ENCODE data around the gene ZC3H6.
"Not testable (repeated sequence)": the region's sequence is repeated elsewhere in the genome, so short reads cannot be mapped to it uniquely, and the experiment has no call there.

The ZC3H6 gene

DNA sequence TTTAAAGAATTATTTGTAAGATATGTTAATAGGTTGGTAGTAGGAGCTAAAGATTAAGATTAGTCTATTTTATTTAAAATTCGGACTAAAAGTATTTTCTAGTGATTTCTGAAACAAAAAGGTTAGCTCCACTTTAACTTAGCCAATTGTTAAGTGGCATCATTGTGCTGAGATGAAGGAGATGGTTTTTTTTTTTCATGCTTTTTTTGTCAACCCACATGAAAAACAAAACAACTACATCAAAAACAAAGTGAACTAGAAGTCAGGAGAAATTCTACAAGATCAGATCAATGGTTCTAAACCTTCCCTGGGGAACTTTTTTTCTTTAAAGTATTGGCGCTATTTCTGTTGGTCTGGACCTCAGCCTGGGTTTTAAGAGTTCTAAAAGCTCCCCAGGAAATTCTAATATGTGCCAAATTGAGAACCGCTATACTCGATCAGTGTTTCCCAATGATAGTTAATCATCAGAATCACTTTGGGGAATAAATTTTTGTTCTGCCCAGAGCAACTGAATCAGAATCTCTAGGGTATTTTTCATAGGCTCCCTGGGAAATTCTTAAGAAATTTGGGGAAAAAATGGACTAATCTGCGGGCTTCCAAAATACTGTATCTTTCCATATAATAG, 2.3 kb downstream of the ZC3H6 start:
- DNase-seq (ENCODE audit: low read depth in 3 of 3, low spot score in 1 of 3) = no peak

GRCh38 chr2:112282066-112282465, 6.7 kb downstream of the ZC3H6 start:
- DNase-seq (ENCODE audit: low read depth in 3 of 3, low spot score in 1 of 3) = not testable (repeated sequence)

GRCh38 chr2:112283535-112283934, 8.1 kb downstream of the ZC3H6 start:
- DNase-seq (ENCODE audit: low read depth in 3 of 3, low spot score in 1 of 3) = not testable (repeated sequence)

DNA sequence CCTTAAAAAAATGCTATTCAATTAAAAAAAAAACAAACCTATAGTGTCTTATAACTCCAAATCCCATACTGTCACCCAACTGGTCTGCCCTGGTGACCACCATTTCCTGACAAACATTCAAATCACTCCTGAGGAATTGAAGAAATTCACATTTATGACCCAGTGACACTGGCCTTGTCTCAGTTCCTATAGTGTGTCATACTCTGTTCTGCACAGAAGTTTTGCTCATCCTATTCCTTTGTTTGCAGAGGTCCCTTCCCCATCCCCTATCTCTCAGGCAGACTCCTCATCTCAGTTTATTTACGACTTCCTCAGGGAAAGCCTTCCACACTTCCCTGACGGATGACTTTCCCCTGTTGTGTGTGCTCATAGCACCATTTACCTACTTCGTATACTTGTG, 14.7 kb downstream of the ZC3H6 start:
- DNase-seq (ENCODE audit: low read depth in 3 of 3, low spot score in 1 of 3) = no peak

DNA sequence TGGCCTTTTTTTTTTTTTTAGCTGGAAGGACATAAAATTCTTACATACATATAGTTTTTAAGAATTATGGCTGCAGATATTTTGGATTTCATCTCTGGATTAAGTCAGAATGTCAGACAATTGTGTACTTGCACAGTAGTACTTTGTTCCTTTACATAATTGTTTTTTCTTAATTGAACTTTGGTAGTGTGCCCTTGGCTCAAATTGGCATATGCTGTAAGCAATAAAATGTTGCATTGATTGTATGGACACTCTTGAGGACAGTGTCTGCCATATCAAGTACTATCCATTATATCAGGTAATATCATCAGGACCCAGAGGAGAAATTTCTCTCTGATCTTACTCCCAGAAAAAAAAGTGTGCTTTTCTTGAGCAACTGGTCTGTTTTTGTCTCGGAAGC, 15.3 kb downstream of the ZC3H6 start:
- DNase-seq (ENCODE audit: low read depth in 3 of 3, low spot score in 1 of 3) = no peak

DNA sequence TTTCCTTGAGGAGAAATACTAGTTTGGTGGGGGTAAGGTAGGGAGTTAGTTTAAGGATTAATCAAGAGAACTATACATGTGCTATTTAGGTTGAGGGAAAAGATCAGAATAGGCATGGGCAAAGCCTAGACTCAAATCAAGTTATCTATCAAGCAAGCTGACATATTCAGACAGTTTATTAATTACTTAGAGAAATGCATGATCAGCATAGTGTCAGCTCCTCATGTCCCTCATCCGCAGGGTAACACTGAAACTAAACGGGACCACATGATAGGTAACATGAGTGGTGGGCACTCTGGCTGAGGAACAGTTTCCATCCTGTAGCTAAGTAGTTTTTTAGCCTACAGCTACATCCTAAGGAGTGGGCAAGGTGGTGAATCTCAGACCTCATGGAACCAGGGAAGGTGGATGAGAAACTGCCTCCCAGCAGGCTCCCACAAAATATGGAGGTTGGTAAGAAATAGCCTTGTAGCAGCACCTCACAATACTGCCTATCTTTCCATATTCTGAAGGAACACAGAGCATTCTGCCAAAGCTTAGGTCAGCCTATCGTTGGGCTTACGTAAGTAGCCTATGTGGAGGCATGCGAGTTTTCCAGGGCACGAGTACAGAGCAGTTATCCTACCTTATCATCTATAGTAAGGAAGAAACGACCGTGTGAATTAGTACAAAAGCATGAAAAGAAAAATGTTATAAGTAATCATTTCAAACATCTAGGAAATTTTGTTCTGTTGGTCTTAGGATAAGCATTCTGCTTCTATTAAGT, 18.4 kb downstream of the ZC3H6 start:
- no peak for DNase-seq (ENCODE audit: low read depth in 3 of 3, low spot score in 1 of 3)

DNA sequence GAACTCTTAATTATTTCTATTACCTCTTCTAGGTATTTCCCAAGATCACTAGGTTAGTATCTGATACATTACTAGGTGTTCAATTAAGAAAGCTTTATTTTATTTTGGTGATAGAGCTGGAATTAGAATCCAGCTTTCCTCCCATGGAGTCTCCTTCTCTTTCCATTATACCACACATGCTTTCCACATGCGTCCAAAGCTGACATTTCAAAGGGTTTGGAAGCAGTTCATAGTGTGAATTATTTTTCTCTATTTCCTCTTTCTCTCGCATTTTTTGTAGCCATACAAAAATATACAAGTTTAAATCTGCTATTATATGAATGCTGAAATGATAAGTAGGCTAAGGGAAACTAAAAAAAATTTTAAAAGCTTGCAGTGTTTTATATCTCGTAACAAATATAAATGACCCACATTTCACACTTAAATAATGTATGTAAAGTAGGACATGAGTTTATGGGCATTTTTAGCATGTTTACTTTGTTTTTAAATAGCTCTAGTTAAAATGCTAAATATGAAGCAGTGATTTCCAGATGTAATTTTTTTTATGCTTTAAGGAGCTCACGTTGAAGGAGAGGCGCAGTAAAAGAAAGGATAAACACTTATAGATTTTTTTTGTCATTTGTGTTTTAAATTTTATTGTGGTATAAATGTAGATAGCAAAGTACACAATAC, 20.1 kb downstream of the ZC3H6 start:
- no peak for DNase-seq (ENCODE audit: low read depth in 3 of 3, low spot score in 1 of 3)

- DNase-seq (ENCODE audit: low read depth in 3 of 3, low spot score in 1 of 3) = no peak
These were observed 21.0 kb downstream of the ZC3H6 start for GRCh38 chr2:112296407-112296806.

DNA sequence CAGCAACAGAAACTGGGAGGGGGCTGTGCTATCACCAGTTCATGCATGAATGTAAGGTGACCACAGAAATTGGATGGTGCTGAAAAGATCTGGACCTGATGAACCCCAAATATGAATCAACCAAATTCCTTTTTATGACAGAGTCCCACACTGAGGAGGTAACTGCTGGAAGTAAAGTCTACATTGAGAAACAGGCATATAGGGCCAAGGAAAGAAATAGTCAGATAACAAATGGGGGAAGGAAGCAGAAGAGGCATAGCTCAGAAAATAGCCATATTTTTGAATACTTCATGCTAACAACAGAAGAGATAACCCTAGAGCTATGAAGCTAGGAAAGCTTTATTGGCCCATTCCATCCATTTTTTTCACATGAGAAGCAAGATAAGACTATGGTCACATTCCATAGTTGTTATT, 25.8 kb downstream of the ZC3H6 start:
- no peak for DNase-seq (ENCODE audit: low read depth in 3 of 3, low spot score in 1 of 3)

DNA sequence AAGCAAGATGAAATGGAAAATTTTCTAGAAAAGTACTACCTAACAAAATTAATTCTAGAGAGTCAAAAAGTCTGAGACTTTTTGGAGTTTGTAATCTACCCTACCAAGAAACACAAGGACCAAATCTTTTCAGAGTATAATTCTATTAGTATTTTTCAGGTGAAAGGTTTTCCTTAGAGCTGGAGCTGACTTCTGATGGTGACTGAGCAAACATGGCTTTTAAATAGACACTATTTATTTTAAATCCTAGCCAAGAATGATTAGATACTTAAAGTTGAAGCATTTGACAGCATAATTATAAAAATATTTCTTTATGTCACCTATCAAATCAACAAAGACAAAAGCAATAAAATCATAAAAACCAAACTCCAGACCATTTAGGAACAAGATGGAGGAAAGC, 26.6 kb downstream of the ZC3H6 start:
- no peak for DNase-seq (ENCODE audit: low read depth in 3 of 3, low spot score in 1 of 3)

- no peak for DNase-seq (ENCODE audit: low read depth in 3 of 3, low spot score in 1 of 3)
These were observed 29.0 kb downstream of the ZC3H6 start for GRCh38 chr2:112304298-112304941.

GRCh38 chr2:112305132-112305531, 29.7 kb downstream of the ZC3H6 start:
- DNase-seq (ENCODE audit: low read depth in 3 of 3, low spot score in 1 of 3) = no peak

DNA sequence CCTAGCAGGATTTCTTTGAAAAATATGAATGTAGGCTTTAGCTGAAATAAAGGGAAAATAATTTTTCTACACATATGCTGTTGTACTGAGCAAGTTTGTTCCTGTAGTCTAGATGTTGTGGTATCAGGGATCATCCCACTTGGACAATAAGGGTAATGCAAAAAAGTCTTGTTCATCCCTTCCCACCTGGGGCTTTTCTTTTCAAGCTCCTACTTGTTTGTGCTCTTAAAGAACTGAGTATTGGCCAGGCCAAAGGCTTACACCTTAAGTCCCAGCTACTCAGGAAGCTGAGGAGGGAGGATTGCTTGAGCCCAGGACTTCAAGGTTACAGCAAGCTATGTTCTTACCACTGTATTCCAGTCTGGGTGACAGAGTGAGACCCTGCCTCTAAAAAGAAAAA, 35.5 kb downstream of the ZC3H6 start:
- DNase-seq (ENCODE audit: low read depth in 3 of 3, low spot score in 1 of 3) = no peak

GRCh38 chr2:112311932-112312331, 36.5 kb downstream of the ZC3H6 start:
- DNase-seq (ENCODE audit: low read depth in 3 of 3, low spot score in 1 of 3) = no peak

GRCh38 chr2:112312821-112313220, 37.4 kb downstream of the ZC3H6 start:
- no peak for DNase-seq (ENCODE audit: low read depth in 3 of 3, low spot score in 1 of 3)

- no peak for DNase-seq (ENCODE audit: low read depth in 3 of 3, low spot score in 1 of 3)
These were observed 39.5 kb downstream of the ZC3H6 start for GRCh38 chr2:112314856-112315255.

- DNase-seq (ENCODE audit: low read depth in 3 of 3, low spot score in 1 of 3) = no peak
These were observed 42.1 kb downstream of the ZC3H6 start for GRCh38 chr2:112317303-112318158.

DNA sequence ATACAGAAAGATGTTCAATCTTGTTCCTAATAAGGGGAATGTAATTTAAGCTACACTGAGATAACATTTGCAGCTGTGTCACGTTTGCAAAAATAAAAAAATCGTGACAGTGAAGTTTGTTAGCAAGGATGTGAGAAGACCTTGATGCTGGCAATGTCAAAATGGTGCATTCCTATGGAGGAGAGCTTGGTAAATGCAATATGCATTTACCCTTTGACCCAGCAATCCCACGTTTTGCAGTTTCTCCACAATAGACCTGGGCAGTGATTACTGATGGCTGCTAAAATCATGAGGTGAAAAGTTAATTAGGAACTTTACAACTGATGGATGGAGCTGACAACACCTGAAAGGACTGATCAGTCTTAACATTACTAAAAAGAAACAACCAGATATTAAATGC, 43.1 kb downstream of the ZC3H6 start:
- no peak for DNase-seq (ENCODE audit: low read depth in 3 of 3, low spot score in 1 of 3)

DNA sequence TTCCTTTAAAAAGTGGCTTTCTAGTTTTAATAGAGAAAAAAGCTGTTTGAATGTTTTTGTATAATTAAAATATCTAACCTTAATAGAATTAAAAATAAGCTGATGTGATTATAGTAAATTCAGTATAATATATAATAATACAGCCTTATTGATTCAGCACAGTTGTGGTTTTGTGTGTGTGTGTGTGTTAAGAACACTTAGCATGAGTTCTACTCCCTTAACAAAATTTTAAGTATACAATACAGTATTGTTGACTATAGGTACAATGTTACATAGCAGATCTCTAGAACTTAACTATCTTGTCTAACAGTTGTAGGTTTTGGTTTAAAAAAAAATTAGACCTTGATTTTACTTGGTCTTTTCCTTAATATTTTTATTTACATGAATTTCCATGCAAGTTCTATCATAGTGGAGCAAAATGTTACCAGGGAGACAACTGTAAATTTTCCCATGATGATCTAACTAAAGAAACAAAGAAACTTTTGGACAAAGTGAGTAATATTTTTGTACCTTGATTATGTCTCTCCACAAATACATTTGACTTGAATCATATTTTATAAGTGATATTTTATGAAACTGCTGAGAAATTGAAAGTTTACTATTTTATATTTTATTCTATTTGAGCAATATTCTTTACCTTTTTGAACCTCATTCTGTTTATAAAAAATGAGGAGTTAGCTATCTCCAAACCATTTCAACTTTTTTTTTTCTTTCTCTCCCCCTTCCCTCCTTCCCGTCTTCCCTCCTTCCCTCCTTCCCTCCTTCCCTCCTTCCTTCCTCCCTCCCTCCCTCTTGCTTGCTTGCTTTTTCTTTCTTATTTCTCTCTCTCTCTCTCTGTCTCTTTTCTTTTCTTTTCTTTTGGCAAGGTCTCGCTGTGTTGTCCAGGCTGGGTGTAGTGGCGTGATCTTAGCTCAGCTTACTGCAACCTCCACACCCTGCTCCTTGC, 46.3 kb downstream of the ZC3H6 start:
- DNase-seq (ENCODE audit: low read depth in 3 of 3, low spot score in 1 of 3) = no peak

- DNase-seq (ENCODE audit: low read depth in 3 of 3, low spot score in 1 of 3) = no peak
These were observed 47.5 kb downstream of the ZC3H6 start for GRCh38 chr2:112322919-112323318.
